OCI-LY7 (cell line): ENCODE data around the gene NF1. TPM values are rescaled to one million over a fixed set of nuclear protein-coding genes. Genes with fewer than 3 reads are reported as not detected.

Experiments
- BruUV-seq: library from RNA; stranded (reverse); fragments of 400-500 nt; replicated peaks from 2 replicates; lab custom pipeline; 2021; lab: Mats Ljungman, UMichigan
- CTCF ChIA-PET: fragments of 300-600 bp; sonication (Branson Sonifier 250); formaldehyde crosslinking; loops from one replicate; lab custom pipeline; 2022; ENCODE audit warnings: antibody characterized with exemption; ENCODE audit not compliant: unreplicated experiment; lab: Charles Lee
- POLR2A ChIA-PET: fragments of 300-600 bp; sonication (Branson Sonifier 250); formaldehyde crosslinking; loops from one replicate; lab custom pipeline; 2022; ENCODE audit warnings: antibody characterized with exemption; lab: Charles Lee
- DNase-seq: peaks from one replicate; pipeline ENCODE4 v3.0.0-alpha.2; 2015; ENCODE audit warnings: low spot score
- H2AFZ ChIP-seq: fragments of 200-600 bp; sonication (generic), shearing (Covaris generic); 2 replicates; pipeline ENCODE4 v1.6.1; 2014; ENCODE audit warnings: mild to moderate bottlenecking, antibody characterized with exemption, low read length, moderate library complexity
- H3K27ac ChIP-seq: fragments of 200-600 bp; sonication (generic); 2 replicates; pipeline ENCODE4 v1.5.1; 2014; ENCODE audit warnings: mixed run types, low read depth, mild to moderate bottlenecking, moderate library complexity, low read length, inconsistent platforms; ENCODE audit not compliant: poor library complexity, severe bottlenecking
- H3K36me3 ChIP-seq: fragments of 200-600 bp; sonication (generic); 2 replicates; pipeline ENCODE4 v1.6.1; 2014; ENCODE audit warnings: mild to moderate bottlenecking, antibody characterized with exemption, low read length, moderate library complexity, mixed read lengths; ENCODE audit not compliant: insufficient read depth
- H3K4me1 ChIP-seq: fragments of 200-600 bp; sonication (generic); 2 replicates; pipeline ENCODE4 v1.5.1; 2014; ENCODE audit warnings: mild to moderate bottlenecking, low read length; ENCODE audit not compliant: insufficient read depth, poor library complexity, severe bottlenecking
- H3K4me2 ChIP-seq: fragments of 200-600 bp; sonication (generic); 2 replicates; pipeline ENCODE4 v1.6.1; 2014; ENCODE audit warnings: mild to moderate bottlenecking, low read length
- H3K4me3 ChIP-seq: fragments of 200-600 bp; sonication (generic); 2 replicates; pipeline ENCODE4 v1.5.1; 2014; ENCODE audit warnings: mild to moderate bottlenecking, low read depth, low read length; ENCODE audit not compliant: poor library complexity, severe bottlenecking
- H3K79me2 ChIP-seq: fragments of 200-600 bp; sonication (generic); 2 replicates; pipeline ENCODE4 v1.6.1; 2016; ENCODE audit warnings: low read depth, mild to moderate bottlenecking, low read length, moderate library complexity, mixed read lengths; ENCODE audit not compliant: insufficient read depth
- H3K9me2 ChIP-seq: fragments of 200-600 bp; sonication (generic); 2 replicates; pipeline ENCODE4 v1.6.1; 2016; ENCODE audit warnings: mild to moderate bottlenecking, low read length, mixed read lengths; ENCODE audit not compliant: insufficient read depth
- H3K9me3 ChIP-seq: fragments of 200-600 bp; sonication (generic); 2 replicates; pipeline ENCODE4 v1.6.1; 2014; ENCODE audit warnings: mild to moderate bottlenecking, mixed run types, low read length, mixed read lengths
- H4K20me1 ChIP-seq: fragments of 200-600 bp; sonication (generic); 2 replicates; pipeline ENCODE4 v1.6.1; 2014; ENCODE audit warnings: mild to moderate bottlenecking, antibody characterized with exemption, low read length, moderate library complexity, mixed read lengths; ENCODE audit not compliant: insufficient read depth
- EZH2phosphoT487 ChIP-seq: fragments of 200-600 bp; sonication (generic); IDR thresholded peaks from 2 replicates; pipeline ENCODE4 v1.6.1; 2018; ENCODE audit warnings: low read depth, borderline replicate concordance, mild to moderate bottlenecking, mixed run types, antibody characterized with exemption, low read length, moderate library complexity, mixed read lengths
- intact Hi-C: fragments of 100-400 bp; cut with micrococcal nuclease; formaldehyde crosslinking; loops from one replicate; pipeline ENCODE4 v1.10.0; 2022; ENCODE audit not compliant: unreplicated experiment
- total RNA-seq, 2 experiments: library from RNA; depleted of rRNA in 1 of 2; stranded (reverse); fragments of >200 nt in 1 of 2; shearing (Covaris generic) in 1 of 2; gene quantifications; 2 replicates each; pipeline ENCODE4 v1.2.3, GENCODE V29; 2014 to 2022
- TF ChIP-seq, protein P1 (sequence below): fragments of 200-600 bp; sonication (generic); conservative IDR thresholded peaks from 2 replicates; pipeline ENCODE4 v1.5.1; 2014; ENCODE audit warnings: mild to moderate bottlenecking, antibody characterized with exemption, low read length, moderate library complexity, mixed read lengths

The NF1 gene
- total RNA-seq, 2 experiments from 2014 or later: 38.7 to 64.8 TPM

DNA sequence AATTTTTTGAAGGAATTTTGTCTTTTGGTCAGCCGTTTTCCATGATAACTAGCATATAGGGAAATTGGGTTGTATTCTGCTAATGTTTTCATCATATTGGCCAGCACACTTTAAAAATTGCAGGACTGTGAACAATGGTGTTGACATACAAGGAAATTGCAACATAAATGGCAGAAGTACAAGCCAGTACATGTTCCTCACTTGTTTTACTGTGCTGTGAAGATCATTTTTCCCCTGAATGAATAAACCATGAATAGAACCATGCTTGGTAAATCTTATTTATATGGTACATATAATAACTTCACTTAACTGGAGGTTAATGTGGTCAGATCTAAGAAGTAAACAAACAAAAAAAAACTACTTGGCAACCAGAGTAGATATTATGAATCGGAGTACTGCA, 179.5 kb downstream of the NF1 start:
- peaks cover 20% of the 10 kb centered on the region for H3K36me3 ChIP-seq
- no peak for DNase-seq
- H3K9me2 ChIP-seq: no peaks in the 10 kb centered on the region
- H3K4me1 ChIP-seq: no peaks in the 10 kb centered on the region
- no TSS peak for BruUV-seq
- no peak overlapping the region for H2AFZ ChIP-seq
- H3K9me3 ChIP-seq: no peaks in the 10 kb centered on the region
- H3K27ac ChIP-seq: no peak overlapping the region
- H4K20me1 ChIP-seq: no peaks in the 10 kb centered on the region
- ChIA-PET CTCF (no interaction called here), POLR2A (no interaction called here)
- no peak overlapping the region for H3K4me3 ChIP-seq
- TF ChIP-seq, protein P1, sequence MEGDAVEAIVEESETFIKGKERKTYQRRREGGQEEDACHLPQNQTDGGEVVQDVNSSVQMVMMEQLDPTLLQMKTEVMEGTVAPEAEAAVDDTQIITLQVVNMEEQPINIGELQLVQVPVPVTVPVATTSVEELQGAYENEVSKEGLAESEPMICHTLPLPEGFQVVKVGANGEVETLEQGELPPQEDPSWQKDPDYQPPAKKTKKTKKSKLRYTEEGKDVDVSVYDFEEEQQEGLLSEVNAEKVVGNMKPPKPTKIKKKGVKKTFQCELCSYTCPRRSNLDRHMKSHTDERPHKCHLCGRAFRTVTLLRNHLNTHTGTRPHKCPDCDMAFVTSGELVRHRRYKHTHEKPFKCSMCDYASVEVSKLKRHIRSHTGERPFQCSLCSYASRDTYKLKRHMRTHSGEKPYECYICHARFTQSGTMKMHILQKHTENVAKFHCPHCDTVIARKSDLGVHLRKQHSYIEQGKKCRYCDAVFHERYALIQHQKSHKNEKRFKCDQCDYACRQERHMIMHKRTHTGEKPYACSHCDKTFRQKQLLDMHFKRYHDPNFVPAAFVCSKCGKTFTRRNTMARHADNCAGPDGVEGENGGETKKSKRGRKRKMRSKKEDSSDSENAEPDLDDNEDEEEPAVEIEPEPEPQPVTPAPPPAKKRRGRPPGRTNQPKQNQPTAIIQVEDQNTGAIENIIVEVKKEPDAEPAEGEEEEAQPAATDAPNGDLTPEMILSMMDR: no peak
- no peak for TF ChIP-seq EZH2phosphoT487
- no peak overlapping the region for H3K4me2 ChIP-seq
- intact Hi-C loops: no loop called here
- no peaks in the 10 kb centered on the region for H3K79me2 ChIP-seq

GRCh38 chr17:31275116-31275515, 180.3 kb downstream of the NF1 start:
- Histone ChIP-seq H3K27ac (no peak overlapping the region), H3K4me2 (no peak overlapping the region), H4K20me1 (no peaks in the 10 kb centered on the region), H3K79me2 (no peaks in the 10 kb centered on the region), H3K9me2 (no peaks in the 10 kb centered on the region), H2AFZ (no peak overlapping the region), H3K4me3 (no peak overlapping the region), H3K4me1 (no peaks in the 10 kb centered on the region), H3K9me3 (no peaks in the 10 kb centered on the region), H3K36me3 (peaks cover 16% of the 10 kb centered on the region)
- TF ChIP-seq EZH2phosphoT487: no peak
- TF ChIP-seq, protein P1: no peak
- DNase-seq: no peak
- CTCF ChIA-PET: no interaction called here
- intact Hi-C loops: no loop called here
- BruUV-seq: no TSS peak
- POLR2A ChIA-PET: no interaction called here

DNA sequence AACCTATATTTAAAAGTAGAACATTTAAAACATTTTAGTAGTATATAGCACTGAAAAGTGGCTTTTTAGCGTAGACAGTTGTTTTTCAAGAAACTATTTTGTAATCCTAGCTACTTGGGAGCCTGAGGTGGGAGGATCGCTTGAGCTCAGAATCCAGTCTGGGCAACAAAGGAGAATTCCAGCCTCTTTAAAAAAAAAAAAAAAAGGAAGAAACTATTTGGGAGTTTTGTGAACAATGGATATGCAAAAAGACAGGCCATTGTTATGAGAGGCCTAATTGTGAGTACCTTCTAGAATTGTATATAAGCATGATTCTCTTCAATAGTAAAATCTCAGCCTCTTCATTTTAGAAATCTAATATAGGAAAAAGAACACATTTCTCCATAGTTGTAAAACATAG, 184.6 kb downstream of the NF1 start:
- BruUV-seq: no TSS peak
- Histone ChIP-seq H3K4me2 (no peak overlapping the region), H3K9me2 (no peaks in the 10 kb centered on the region), H3K4me1 (no peaks in the 10 kb centered on the region), H3K9me3 (no peaks in the 10 kb centered on the region), H4K20me1 (no peaks in the 10 kb centered on the region), H2AFZ (no peak overlapping the region), H3K36me3 (no peaks in the 10 kb centered on the region; the same call in none of the 2 replicates), H3K27ac (no peak overlapping the region), H3K79me2 (no peaks in the 10 kb centered on the region), H3K4me3 (no peak overlapping the region)
- CTCF ChIA-PET: no interaction called here
- no peak for TF ChIP-seq EZH2phosphoT487
- TF ChIP-seq, protein P1: no peak
- POLR2A ChIA-PET: interaction anchor here (0.7 kb wide), 1 partner anchor 364 kb away, joined by 6 read pairs; no protein-coding TSS in a partner anchor
- DNase-seq: no peak
- intact Hi-C loops: no loop called here
